ENCODE data around the gene CLASP2.

Gene CLASP2

DNA sequence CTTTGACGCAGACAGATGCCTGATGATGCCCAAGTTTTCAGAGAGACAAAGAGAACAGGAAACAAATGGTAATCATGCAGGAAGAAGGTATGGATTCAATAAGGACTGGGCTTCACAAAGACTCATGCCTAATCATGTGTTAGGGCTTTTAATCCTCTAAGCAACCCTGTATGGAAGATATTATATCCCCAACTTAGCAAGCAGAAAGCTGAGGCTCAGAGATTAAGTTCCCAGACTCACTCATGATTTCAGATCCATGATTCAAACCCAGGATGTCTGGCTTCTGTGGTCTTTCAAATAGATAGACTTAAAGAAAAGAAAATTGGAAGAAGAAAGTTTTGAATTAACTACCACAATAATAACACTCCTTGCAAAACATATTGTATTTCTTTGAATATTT lies 4.1 kb upstream of the CLASP2 start:
- DNase-seq (ENCODE audit: low read depth) = no peak
- TF ChIP-seq, protein P1, sequence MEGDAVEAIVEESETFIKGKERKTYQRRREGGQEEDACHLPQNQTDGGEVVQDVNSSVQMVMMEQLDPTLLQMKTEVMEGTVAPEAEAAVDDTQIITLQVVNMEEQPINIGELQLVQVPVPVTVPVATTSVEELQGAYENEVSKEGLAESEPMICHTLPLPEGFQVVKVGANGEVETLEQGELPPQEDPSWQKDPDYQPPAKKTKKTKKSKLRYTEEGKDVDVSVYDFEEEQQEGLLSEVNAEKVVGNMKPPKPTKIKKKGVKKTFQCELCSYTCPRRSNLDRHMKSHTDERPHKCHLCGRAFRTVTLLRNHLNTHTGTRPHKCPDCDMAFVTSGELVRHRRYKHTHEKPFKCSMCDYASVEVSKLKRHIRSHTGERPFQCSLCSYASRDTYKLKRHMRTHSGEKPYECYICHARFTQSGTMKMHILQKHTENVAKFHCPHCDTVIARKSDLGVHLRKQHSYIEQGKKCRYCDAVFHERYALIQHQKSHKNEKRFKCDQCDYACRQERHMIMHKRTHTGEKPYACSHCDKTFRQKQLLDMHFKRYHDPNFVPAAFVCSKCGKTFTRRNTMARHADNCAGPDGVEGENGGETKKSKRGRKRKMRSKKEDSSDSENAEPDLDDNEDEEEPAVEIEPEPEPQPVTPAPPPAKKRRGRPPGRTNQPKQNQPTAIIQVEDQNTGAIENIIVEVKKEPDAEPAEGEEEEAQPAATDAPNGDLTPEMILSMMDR (IDR thresholded peaks at IDR 0.05; ENCODE audit: insufficient read depth, low read depth, low read length, missing control alignments) = no peak
- H3K4me3 ChIP-seq (ENCODE audit: low read depth, low read length) = no peak overlapping the region

DNA sequence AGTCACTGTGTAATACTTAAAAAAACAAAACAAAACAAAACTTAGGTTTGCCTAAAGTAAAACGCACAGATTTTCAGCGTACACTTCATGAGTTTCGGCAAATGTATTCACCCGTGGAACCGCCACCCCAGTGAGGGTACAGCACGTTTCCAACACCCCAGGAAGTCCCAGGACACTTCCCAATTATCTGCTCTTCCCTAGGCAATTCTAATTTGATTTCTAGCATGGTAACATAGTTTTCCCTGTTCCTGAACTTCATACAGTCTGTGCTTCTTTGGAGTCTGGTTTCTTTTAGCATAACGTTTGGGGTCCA lies 497 bp upstream of the CLASP2 start:
- DNase-seq (ENCODE audit: low read depth) = no peak
- peak overlapping the region; percentile 63 for H3K4me3 ChIP-seq (ENCODE audit: low read depth, low read length)
- TF ChIP-seq, protein P1 (IDR thresholded peaks at IDR 0.05; ENCODE audit: insufficient read depth, low read depth, low read length, missing control alignments) = no peak

DNA sequence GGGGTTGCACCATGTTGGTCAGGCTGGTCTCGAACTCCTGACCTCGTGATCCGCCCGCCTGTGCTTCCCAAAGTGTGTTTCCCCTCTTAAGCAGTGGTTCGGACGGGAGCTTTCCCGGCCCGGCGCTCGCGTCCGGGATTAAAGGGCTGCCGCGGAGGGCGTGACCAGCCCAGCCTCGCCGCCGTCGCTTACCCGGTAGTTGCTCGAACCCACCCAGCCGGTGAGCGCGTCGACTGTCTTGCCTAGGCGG lies 513 bp downstream of the CLASP2 start:
- TF ChIP-seq, protein P1 (IDR thresholded peaks at IDR 0.05; ENCODE audit: insufficient read depth, low read depth, low read length, missing control alignments) = no peak
- no peak for DNase-seq (ENCODE audit: low read depth)
- peak overlapping the region; percentile 63 for H3K4me3 ChIP-seq (ENCODE audit: low read depth, low read length)

- H3K4me3 ChIP-seq (ENCODE audit: low read depth, low read length) = no peak overlapping the region
- no peak for DNase-seq (ENCODE audit: low read depth)
- TF ChIP-seq, protein P1 (IDR thresholded peaks at IDR 0.05; ENCODE audit: insufficient read depth, low read depth, low read length, missing control alignments) = no peak
Observed at GRCh38 chr3:33716227-33716626, 1.8 kb downstream of the CLASP2 start.

GRCh38 chr3:33711100-33711499 lies 7.0 kb downstream of the CLASP2 start:
- TF ChIP-seq, protein P1 (IDR thresholded peaks at IDR 0.05; ENCODE audit: insufficient read depth, low read depth, low read length, missing control alignments) = no peak
- no peak for DNase-seq (ENCODE audit: low read depth)

DNA sequence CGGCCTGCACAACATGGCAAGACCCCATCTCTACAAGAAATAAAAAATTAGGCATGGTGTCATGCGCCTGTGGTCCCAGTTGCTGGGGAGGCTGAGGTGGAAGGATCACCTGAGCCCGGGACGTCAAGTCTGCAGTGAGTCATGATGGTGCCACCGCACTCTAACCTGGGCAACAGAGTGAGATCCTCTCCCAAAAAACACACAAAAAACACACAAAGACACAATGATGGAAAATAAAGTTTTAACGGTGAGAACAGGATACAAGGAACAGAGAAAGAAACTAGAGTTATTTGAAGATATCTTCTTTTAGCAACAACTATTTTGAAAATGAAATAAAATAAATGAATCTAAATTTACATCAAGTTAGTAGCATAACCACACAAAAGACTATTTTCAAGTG lies 12.0 kb downstream of the CLASP2 start:
- no peak overlapping the region for H3K4me3 ChIP-seq (ENCODE audit: low read depth, low read length)
- TF ChIP-seq, protein P1 (IDR thresholded peaks at IDR 0.05; ENCODE audit: insufficient read depth, low read depth, low read length, missing control alignments) = no peak
- DNase-seq (ENCODE audit: low read depth) = no peak

More at GRCh38 chr3:33711100-33711499, 7.0 kb downstream of the CLASP2 start:
- H3K4me3 ChIP-seq (ENCODE audit: low read depth, low read length) = no peak overlapping the region

- H3K4me3 ChIP-seq (ENCODE audit: low read depth, low read length) = no peak overlapping the region
- TF ChIP-seq, protein P1 (IDR thresholded peaks at IDR 0.05; ENCODE audit: insufficient read depth, low read depth, low read length, missing control alignments) = no peak
- DNase-seq (ENCODE audit: low read depth) = no peak
Observed at GRCh38 chr3:33704891-33705290, 13.2 kb downstream of the CLASP2 start.

Measured in GM12865 (cell line).